H9 (cell line): Measurements from ENCODE around the gene PKP1. TPM values are rescaled to one million over a fixed set of nuclear protein-coding genes. Genes with fewer than 3 reads are reported as not detected.

Experiments used
- DNase-seq: peaks from one replicate; pipeline ENCODE4 v3.0.0-alpha.2; 2017
- H2AFZ ChIP-seq: one replicate; pipeline ENCODE4 v1.6.1; 2013; ENCODE audit warnings: mild to moderate bottlenecking, low read length, control low read depth, moderate library complexity
- H2AK5ac ChIP-seq: 2 replicates; pipeline ENCODE4 v1.6.1; 2013; ENCODE audit warnings: low read length, control low read depth, mixed read lengths; ENCODE audit not compliant: insufficient read length
- H2BK120ac ChIP-seq: one replicate; pipeline ENCODE4 v1.6.1; 2013; ENCODE audit warnings: low read depth, mild to moderate bottlenecking, low read length, control low read depth, inconsistent platforms; ENCODE audit not compliant: poor library complexity, severe bottlenecking
- H2BK12ac ChIP-seq: 2 replicates; pipeline ENCODE4 v1.6.1; 2013; ENCODE audit warnings: low read length, control low read depth, mixed read lengths, low read depth; ENCODE audit not compliant: insufficient read length
- H2BK15ac ChIP-seq: 2 replicates; pipeline ENCODE4 v1.6.1; 2013; ENCODE audit warnings: low read depth, low read length, control low read depth
- H2BK20ac ChIP-seq: one replicate; pipeline ENCODE4 v1.6.1; 2013; ENCODE audit warnings: low read depth, mild to moderate bottlenecking, low read length, control low read depth, inconsistent platforms; ENCODE audit not compliant: poor library complexity, severe bottlenecking
- H2BK5ac ChIP-seq: 2 replicates; pipeline ENCODE4 v1.6.1; 2013; ENCODE audit warnings: low read length, control low read depth, mixed read lengths; ENCODE audit not compliant: insufficient read length
- H3K14ac ChIP-seq: 2 replicates; pipeline ENCODE4 v1.6.1; 2013; ENCODE audit warnings: low read length, control low read depth; ENCODE audit not compliant: insufficient read depth
- H3K18ac ChIP-seq: 2 replicates; pipeline ENCODE4 v1.6.1; 2013; ENCODE audit warnings: low read depth, mild to moderate bottlenecking, mixed read lengths, low read length, control low read depth; ENCODE audit not compliant: insufficient read length
- H3K23ac ChIP-seq: 2 replicates; pipeline ENCODE4 v1.6.1; 2013; ENCODE audit warnings: low read length, control low read depth, mixed read lengths, low read depth; ENCODE audit not compliant: insufficient read length
- H3K23me2 ChIP-seq: 2 replicates; pipeline ENCODE4 v1.6.1; 2013; ENCODE audit warnings: low read depth, mild to moderate bottlenecking, mixed read lengths, low read length, control low read depth; ENCODE audit not compliant: insufficient read length, poor library complexity, severe bottlenecking
- H3K27ac ChIP-seq: 2 replicates; pipeline ENCODE4 v1.5.1; 2013; ENCODE audit warnings: low read length, control low read depth, mixed read lengths, low read depth; ENCODE audit not compliant: insufficient read length
- H3K27me3 ChIP-seq: 2 replicates; pipeline ENCODE4 v1.6.1; 2013; ENCODE audit warnings: low read length, control low read depth, inconsistent platforms; ENCODE audit not compliant: insufficient read depth
- H3K4ac ChIP-seq: 2 replicates; pipeline ENCODE4 v1.6.1; 2013; ENCODE audit warnings: low read depth, mild to moderate bottlenecking, control low read depth, inconsistent platforms, low read length, moderate library complexity
- H3K4me1 ChIP-seq: 2 replicates; pipeline ENCODE4 v1.6.1; 2013; ENCODE audit warnings: low read length, control low read depth, inconsistent platforms; ENCODE audit not compliant: insufficient read depth
- H3K4me2 ChIP-seq: 2 replicates; pipeline ENCODE4 v1.6.1; 2013; ENCODE audit warnings: low read length, control low read depth, mixed read lengths; ENCODE audit not compliant: insufficient read length, insufficient read depth
- H3K56ac ChIP-seq: 2 replicates; pipeline ENCODE4 v1.6.1; 2013; ENCODE audit warnings: low read depth, mild to moderate bottlenecking, mixed read lengths, low read length, control low read depth; ENCODE audit not compliant: insufficient read length
- H3K79me1 ChIP-seq: 2 replicates; pipeline ENCODE4 v1.6.1; 2013; ENCODE audit warnings: low read depth, mild to moderate bottlenecking, moderate library complexity, low read length, control low read depth, inconsistent platforms; ENCODE audit not compliant: insufficient read depth, poor library complexity, severe bottlenecking
- H3K79me2 ChIP-seq: 2 replicates; pipeline ENCODE4 v1.6.1; 2013; ENCODE audit warnings: low read length, control low read depth, inconsistent platforms; ENCODE audit not compliant: insufficient read depth
- H3K9ac ChIP-seq: 2 replicates; pipeline ENCODE4 v1.6.1; 2013; ENCODE audit warnings: low read length, control low read depth, mixed read lengths; ENCODE audit not compliant: insufficient read length; ENCODE audit errors: extremely low read depth
- H3K9me3 ChIP-seq: one replicate; pipeline ENCODE4 v1.6.1; 2013; ENCODE audit warnings: low read depth, low read length, inconsistent platforms; ENCODE audit not compliant: control insufficient read depth
- H3T11ph ChIP-seq: one replicate; pipeline ENCODE4 v1.6.1; 2013; ENCODE audit warnings: mild to moderate bottlenecking, low read length, control low read depth, inconsistent platforms
- H4K20me1 ChIP-seq: one replicate; pipeline ENCODE4 v1.6.1; 2013; ENCODE audit not compliant: control insufficient read depth, insufficient read length, insufficient read depth
- H4K5ac ChIP-seq: 2 replicates; pipeline ENCODE4 v1.6.1; 2013; ENCODE audit warnings: low read depth, mild to moderate bottlenecking, mixed read lengths, low read length, control low read depth; ENCODE audit not compliant: insufficient read length
- H4K8ac ChIP-seq: replicated peaks from 2 replicates; pipeline ENCODE4 v1.6.1; 2013; ENCODE audit warnings: low read length, control low read depth, mixed read lengths, low read depth; ENCODE audit not compliant: insufficient read length
- H4K91ac ChIP-seq: 2 replicates; pipeline ENCODE4 v1.6.1; 2013; ENCODE audit warnings: low read depth, mild to moderate bottlenecking, moderate library complexity, mixed read lengths, low read length, control low read depth; ENCODE audit not compliant: insufficient read length
- H3K27ac Mint-ChIP-seq, 3 experiments: 2 replicates in 2 of 3; 3 replicates in 1 of 3; pipeline ENCODE4 v1.8.0; 2020 to 2021; ENCODE audit warnings: mixed read lengths in 3 of 3, mild to moderate bottlenecking in 1 of 3, moderate library complexity in 1 of 3
- H3K27me3 Mint-ChIP-seq: 2 replicates; pipeline ENCODE4 v1.8.0; 2021; ENCODE audit warnings: low read depth, mild to moderate bottlenecking, moderate library complexity, mixed read lengths
- H3K36me3 Mint-ChIP-seq, 3 experiments: 2 replicates in 2 of 3; 3 replicates in 1 of 3; pipeline ENCODE4 v1.8.0; 2020 to 2021; ENCODE audit warnings: low read depth in 3 of 3, mixed read lengths in 3 of 3; ENCODE audit not compliant: insufficient read depth in 1 of 3
- H3K4me1 Mint-ChIP-seq, 2 experiments: 2 replicates each; pipeline ENCODE4 v1.8.0; 2020; ENCODE audit warnings: mixed read lengths in 2 of 2
- H3K4me3 Mint-ChIP-seq, 2 experiments: 2 replicates in 1 of 2; 3 replicates in 1 of 2; pipeline ENCODE4 v1.8.0; 2020 to 2021; ENCODE audit warnings: mild to moderate bottlenecking in 2 of 2, mixed read lengths in 2 of 2, moderate library complexity in 1 of 2
- H3K9me3 Mint-ChIP-seq, 2 experiments: 2 replicates in 1 of 2; 3 replicates in 1 of 2; pipeline ENCODE4 v1.8.0; 2020; ENCODE audit warnings: mild to moderate bottlenecking in 2 of 2, mixed read lengths in 2 of 2, moderate library complexity in 1 of 2
- WGBS: extraction: QIAGEN DNeasy Blood & Tissue Kit; methylation state at CpG from one replicate; pipeline ENCODE4 v1.1.7; 2013; ENCODE audit warnings: missing lambda C conversion rate, low lambda C conversion rate, mixed read lengths; ENCODE audit not compliant: insufficient read length; ENCODE audit errors: extremely low coverage; 5-methylcytosine and 5-hydroxymethylcytosine counted together
- total RNA-seq: library from RNA; stranded (reverse); gene quantifications from 2 replicates; pipeline ENCODE4 v1.2.1, GENCODE V29; 2021
- TF ChIP-seq, protein P1 (sequence below): fragments of 200-600 bp; sonication (generic); conservative IDR thresholded peaks from 3 replicates; pipeline ENCODE4 v1.8.0; 2021; ENCODE audit warnings: antibody characterized with exemption, mild to moderate bottlenecking

The PKP1 gene
- total RNA-seq, 1 experiment from 2014 or later, result 0.09 TPM

DNA sequence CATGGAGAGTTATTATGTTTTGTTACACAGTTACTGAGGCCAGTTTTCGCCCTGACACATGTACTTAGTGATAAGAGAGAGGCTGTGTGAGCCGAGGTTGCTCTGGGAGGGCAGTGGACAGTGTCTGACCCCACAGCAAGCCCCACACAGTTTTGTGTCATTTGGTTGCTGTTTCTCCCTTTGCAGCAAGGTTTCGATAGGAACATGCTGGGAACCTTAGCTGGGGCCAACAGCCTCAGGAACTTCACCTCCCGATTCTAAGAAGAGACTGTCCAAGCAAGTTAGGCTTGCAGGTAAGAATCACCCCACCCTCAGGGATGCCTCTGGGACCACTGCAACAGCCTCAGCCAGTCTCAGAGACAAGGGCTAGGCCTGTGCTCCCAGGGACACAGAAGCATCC is 45.3 kb downstream of the PKP1 start:
- Histone ChIP-seq H3K4me1 (no peaks in the 10 kb centered on the region), H2BK20ac (no peak overlapping the region), H4K5ac (no peak overlapping the region), H3K4me2 (no peak overlapping the region), H2AFZ (no peak overlapping the region), H3T11ph (no peak overlapping the region), H2BK12ac (no peak overlapping the region), H3K18ac (no peak overlapping the region), H2BK15ac (no peak overlapping the region), H2BK120ac (no peak overlapping the region), H3K27me3 (no peaks in the 10 kb centered on the region), H3K9me3 (no peaks in the 10 kb centered on the region), H4K91ac (no peak overlapping the region), H3K9ac (no peak overlapping the region), H3K56ac (no peak overlapping the region), H2BK5ac (no peak overlapping the region), H3K79me2 (no peaks in the 10 kb centered on the region), H3K23me2 (no peaks in the 10 kb centered on the region), H3K4ac (no peak overlapping the region), H4K20me1 (no peaks in the 10 kb centered on the region), H3K79me1 (no peaks in the 10 kb centered on the region), H4K8ac (no peak overlapping the region), H3K14ac (no peak overlapping the region), H3K27ac (no peak overlapping the region), H2AK5ac (no peak overlapping the region), H3K23ac (no peak overlapping the region)
- Mint-ChIP-seq H3K27ac (no peak overlapping the region), H3K4me1 (no peaks in the 10 kb centered on the region), H3K36me3 (no peaks in the 10 kb centered on the region; a peak in 1 of 7 replicates), H3K4me3 (no peak overlapping the region), H3K9me3 (no peaks in the 10 kb centered on the region), H3K27me3 (peaks cover 5% of the 10 kb centered on the region)
- TF ChIP-seq, protein P1, sequence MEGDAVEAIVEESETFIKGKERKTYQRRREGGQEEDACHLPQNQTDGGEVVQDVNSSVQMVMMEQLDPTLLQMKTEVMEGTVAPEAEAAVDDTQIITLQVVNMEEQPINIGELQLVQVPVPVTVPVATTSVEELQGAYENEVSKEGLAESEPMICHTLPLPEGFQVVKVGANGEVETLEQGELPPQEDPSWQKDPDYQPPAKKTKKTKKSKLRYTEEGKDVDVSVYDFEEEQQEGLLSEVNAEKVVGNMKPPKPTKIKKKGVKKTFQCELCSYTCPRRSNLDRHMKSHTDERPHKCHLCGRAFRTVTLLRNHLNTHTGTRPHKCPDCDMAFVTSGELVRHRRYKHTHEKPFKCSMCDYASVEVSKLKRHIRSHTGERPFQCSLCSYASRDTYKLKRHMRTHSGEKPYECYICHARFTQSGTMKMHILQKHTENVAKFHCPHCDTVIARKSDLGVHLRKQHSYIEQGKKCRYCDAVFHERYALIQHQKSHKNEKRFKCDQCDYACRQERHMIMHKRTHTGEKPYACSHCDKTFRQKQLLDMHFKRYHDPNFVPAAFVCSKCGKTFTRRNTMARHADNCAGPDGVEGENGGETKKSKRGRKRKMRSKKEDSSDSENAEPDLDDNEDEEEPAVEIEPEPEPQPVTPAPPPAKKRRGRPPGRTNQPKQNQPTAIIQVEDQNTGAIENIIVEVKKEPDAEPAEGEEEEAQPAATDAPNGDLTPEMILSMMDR, result no peak
- no peak for DNase-seq
- WGBS, result no CpG with 5 or more reads among the region's 4 CpGs
